Peyer's patch (tissue), 4 donors: ENCODE measurements around the gene FASTKD3.

Experiments
- CTCF ChIP-seq, 6 experiments: fragments of 450-650 bp in 4 of 6; fragments of 200-600 bp in 2 of 6; sonication (generic) in 1 of 6; IDR thresholded peaks; one replicate each; pipeline ENCODE4 v1.5.1; 2017 to 2019; ENCODE audit warnings: antibody characterized with exemption in 6 of 6, mild to moderate bottlenecking in 3 of 6, moderate library complexity in 1 of 6
- POLR2A ChIP-seq, 2 donors: fragments of 450-650 bp; IDR thresholded peaks; one replicate each; pipeline ENCODE4 v1.5.1; 2017; ENCODE audit warnings: antibody characterized with exemption in 2 of 2, mild to moderate bottlenecking in 2 of 2, moderate library complexity in 2 of 2

- TF ChIP-seq CTCF (IDR thresholded peaks at IDR 0.05) = no peak
- TF ChIP-seq POLR2A (IDR thresholded peaks at IDR 0.05) = no peak
Measured at GRCh38 chr5:7824995-7825394, 43.8 kb downstream of the FASTKD3 start.
